ENCODE data around the gene OAS3.
"Not testable (repeated sequence)": the region's sequence is repeated elsewhere in the genome, so short reads cannot be mapped to it uniquely, and the experiment has no call there.

OAS3 gene, protein sequence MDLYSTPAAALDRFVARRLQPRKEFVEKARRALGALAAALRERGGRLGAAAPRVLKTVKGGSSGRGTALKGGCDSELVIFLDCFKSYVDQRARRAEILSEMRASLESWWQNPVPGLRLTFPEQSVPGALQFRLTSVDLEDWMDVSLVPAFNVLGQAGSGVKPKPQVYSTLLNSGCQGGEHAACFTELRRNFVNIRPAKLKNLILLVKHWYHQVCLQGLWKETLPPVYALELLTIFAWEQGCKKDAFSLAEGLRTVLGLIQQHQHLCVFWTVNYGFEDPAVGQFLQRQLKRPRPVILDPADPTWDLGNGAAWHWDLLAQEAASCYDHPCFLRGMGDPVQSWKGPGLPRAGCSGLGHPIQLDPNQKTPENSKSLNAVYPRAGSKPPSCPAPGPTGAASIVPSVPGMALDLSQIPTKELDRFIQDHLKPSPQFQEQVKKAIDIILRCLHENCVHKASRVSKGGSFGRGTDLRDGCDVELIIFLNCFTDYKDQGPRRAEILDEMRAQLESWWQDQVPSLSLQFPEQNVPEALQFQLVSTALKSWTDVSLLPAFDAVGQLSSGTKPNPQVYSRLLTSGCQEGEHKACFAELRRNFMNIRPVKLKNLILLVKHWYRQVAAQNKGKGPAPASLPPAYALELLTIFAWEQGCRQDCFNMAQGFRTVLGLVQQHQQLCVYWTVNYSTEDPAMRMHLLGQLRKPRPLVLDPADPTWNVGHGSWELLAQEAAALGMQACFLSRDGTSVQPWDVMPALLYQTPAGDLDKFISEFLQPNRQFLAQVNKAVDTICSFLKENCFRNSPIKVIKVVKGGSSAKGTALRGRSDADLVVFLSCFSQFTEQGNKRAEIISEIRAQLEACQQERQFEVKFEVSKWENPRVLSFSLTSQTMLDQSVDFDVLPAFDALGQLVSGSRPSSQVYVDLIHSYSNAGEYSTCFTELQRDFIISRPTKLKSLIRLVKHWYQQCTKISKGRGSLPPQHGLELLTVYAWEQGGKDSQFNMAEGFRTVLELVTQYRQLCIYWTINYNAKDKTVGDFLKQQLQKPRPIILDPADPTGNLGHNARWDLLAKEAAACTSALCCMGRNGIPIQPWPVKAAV

DNA sequence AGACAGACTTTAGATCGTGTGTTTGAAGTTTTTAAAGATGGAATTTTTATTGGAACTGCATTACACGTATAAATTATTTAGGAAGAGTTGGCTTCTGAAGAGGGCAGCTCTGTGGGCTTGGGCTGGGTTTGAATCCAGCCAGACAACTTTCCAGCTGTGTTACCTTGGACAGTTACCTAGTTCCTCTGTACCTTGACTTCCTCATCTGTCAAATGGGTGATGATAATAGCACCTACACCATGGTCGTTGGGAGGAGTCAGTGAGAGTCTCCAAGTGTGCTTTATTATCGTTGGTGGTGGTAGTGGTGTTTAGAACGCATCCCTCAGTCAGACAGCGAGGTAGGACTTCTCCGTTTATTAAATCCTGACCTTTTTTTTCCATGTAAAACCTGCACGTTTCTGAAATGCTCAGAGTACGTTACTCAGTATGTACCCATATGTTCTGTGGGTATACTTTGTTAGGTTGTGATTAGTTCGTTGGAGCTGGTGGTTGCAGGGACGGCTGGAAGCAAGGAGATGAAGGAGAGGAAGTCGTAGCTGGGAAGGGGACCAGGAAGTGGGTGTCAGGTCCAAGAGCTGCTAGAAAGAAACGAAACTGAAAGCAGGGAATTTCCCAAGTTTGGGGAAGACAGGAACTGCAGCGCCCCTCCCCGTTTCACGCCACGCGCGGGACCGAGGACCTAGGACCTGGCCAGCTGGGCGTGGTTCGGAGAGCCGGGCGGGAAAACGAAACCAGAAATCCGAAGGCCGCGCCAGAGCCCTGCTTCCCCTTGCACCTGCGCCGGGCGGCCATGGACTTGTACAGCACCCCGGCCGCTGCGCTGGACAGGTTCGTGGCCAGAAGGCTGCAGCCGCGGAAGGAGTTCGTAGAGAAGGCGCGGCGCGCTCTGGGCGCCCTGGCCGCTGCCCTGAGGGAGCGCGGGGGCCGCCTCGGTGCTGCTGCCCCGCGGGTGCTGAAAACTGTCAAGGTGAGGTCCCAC, at the start of gene OAS3:
Gene OAS3, plus strand, starts transcription at position 734 of the 979 bp plus-strand sequence. Its CDS starts 57 bp downstream, at position 791.
- peak; percentile 47 to 56 for DNase-seq (ENCODE audit: low read depth in 2 of 2)

DNA sequence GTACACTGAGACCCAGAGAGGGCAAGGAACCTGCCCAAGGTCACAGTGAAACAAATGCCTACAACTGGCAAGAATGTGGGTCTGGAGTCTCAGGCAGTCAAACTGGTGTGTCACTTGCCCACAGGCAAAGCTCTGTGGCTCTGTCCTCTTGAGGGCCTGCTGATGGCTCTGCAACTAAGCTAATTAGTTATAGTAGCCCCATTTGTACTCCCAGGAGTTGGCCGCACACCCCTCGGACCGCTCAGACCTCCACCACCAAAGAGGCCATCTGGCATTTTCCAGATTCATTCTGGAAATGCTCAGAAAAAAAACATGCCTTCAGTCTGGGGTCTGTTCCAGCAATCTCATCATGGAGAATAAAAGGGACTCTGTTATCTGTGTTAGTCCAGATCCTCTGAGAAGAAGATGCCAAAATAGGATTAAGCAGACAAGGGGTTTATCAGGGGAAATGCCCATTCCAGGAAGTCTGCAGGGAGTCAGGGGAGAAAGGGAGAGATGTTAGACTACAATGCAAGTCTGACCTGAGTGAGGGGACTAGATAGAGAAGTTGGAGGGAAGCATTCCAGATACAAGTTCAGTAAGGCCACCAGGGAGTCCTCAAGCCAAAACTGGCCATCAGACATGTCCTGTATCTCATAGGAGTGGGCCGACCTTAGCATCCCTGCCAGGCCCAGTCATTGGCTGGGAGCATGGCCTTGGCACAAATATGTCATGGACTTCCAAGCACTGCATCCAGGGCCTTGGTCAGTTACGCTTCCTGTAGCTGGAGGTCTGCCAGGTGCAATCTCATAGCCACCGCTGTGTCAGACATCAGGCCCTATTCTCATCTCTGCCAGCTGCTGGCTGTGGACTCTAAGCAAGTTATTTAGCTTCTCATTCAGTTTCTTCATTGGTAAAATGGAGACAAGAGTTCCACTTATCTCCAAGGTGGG, 46.9 kb upstream of the OAS3 start:
- DNase-seq (ENCODE audit: low read depth in 2 of 2): no peak

DNA sequence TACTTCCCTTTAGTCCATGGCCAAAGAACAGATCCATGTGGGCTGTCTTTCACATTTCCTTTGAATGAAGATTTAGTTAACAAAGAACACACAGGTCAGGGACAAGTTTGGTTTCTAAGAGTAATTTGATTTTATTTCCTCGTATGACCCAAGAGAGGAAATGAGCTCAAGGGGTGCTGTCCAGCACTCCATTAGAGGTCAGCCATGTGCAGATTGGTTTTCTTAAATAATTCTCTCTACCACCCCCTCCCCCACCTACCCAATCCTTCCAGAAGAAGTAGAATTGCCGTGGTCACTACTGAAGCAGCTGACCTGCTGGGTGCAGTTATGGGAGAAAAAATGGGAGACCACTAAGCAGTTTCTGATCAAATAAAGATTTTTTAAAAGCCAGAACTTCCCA, 45.4 kb upstream of the OAS3 start:
- no peak for DNase-seq (ENCODE audit: low read depth in 2 of 2)

DNA sequence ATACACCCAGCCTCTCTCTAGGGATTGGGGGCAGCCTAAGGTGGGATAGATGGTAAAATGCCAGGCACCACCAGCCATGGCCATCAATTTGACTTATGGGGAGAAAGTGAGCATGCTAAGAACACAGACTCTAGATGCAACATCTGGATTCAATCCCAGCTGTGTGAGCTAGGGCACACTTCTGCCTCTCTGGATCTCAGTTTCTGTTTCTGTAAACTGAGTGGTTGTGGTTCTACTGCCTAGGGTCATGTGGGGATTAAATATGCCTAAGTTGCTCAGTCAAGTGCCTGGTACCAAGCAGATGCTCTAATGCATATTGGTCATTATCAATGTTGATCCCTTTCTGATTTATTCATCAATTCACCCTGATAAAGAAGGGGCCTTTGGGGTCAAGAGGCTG, 44.1 kb upstream of the OAS3 start:
- DNase-seq (ENCODE audit: low read depth in 2 of 2): no peak

DNA sequence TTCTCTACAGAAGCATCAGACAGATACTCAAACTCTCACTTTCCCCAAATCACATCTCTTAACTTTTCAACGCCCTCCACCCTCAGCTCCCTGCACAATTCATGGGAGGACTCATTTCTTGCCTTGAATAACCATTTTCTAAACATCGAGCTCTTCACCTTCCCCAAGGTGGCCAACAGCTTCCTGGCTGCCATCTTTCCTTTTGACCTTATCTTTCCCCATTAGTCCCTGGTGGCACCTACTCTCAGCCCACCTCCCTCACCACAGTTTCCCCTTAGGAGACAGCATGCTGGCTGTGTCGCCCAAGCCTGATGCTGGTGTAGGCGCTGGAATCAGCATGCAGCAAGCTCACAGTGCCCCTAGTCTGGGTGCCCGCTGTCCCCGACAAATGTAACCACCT, 39.9 kb upstream of the OAS3 start:
- no peak for DNase-seq (ENCODE audit: low read depth in 2 of 2)

DNA sequence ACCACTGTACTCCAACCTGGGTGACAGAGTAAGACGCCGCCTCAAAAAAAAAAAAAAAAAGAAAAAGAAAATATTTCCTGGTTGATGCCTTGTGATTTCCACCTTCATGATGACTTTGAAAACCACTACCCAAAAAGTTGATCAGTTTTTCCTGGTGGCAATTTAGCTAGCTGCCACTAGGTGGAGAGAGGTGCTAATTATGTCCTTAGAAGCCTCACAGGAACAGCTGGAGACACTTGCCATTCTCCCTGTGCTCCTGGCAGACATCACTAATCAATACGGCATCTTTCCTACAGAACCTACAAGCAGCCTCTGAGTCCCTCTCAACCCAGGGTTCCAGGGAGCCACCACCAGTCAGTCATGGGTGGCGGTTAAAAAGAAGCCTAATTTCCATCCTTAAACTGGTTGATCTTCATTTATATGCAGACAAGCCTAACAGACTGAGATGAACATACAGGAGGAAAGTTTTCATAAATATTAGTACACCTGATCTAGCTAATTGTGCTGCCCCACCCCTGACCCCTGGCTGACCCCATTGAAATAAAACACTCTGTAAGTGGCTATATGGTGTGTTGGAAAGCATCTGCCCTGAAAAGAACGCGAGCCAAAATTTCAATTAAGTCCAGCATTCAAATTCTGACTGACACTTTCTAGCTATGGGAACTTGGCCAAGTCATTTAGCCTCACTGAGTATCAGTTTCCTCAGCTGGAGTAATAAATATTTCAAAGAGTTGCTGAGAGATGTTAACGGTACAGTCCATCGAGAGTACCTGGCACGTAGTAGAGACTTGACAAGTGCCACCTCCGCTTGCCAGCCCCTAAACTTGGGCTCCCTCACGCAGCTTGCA, 37.8 kb upstream of the OAS3 start:
- DNase-seq (ENCODE audit: low read depth in 2 of 2): peak in 1 of 2 donors; percentile 23

DNA sequence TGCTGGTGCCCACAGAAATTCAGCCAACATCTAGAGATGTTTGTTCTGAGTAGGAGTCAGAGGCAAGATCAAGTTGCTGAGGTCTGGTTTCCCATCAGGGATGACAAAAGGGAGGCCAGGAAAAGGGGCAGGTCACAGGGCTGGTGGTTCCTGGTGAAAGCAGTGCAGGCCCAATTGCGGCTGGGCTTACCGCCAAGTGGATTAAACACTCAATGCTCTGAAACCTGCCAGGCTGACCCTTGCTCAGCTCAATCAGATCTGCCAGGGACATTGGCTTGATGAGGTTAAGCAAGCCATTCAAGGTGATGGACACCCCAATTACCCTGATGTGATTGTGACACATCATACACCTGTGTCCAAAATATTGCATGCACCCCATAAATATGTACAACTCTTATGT, 37.0 kb upstream of the OAS3 start:
- no peak for DNase-seq (ENCODE audit: low read depth in 2 of 2)

DNA sequence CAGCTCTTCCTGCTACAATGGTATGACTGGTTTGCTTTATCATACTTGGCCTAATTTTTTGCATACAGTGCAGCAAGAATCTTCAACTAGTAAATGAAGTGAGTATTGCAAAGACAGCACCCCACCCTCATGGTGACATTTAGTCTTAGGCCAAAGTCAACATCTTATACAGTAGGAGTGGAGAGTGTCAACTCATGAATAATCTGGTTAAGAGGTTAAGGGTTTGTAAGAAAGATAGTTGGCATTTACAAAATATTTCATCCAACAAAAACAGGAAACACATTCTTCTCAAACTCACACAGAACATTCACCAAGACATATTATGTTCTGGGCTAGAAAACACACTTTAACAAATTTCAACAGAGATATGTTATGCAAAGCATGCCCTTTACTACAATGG, 33.7 kb upstream of the OAS3 start:
- DNase-seq (ENCODE audit: low read depth in 2 of 2): no peak

DNA sequence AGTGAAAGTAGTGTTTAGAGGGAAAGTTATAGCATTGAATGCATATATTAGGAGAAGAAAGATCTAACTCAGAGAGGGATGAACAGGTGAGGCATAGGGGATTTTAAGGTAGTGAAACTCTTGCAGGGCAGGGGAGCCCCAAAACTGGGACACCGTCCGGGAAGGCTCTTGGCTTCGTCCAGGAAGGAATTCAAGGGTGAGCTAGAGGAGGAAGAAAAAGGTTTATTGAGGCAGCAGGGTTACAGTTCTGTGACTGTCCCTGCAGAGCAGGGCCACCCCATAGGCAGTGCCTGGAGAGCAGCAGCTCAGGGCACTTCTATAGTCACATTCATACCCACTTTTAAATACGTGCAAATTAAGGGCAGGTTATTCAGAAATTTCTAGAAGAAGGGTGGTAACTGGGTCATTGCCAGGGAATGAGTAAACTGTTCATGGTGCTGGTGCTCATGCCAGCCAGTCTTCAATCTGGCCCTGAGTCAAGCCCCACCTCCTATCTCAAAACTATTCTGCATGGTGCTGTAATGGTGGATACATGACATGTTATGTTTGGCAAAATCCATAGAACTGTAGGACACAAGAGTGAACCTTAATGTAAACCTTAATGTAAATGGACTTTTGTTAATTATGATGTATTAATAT, 32.7 kb upstream of the OAS3 start:
- DNase-seq (ENCODE audit: low read depth in 2 of 2): no peak

DNA sequence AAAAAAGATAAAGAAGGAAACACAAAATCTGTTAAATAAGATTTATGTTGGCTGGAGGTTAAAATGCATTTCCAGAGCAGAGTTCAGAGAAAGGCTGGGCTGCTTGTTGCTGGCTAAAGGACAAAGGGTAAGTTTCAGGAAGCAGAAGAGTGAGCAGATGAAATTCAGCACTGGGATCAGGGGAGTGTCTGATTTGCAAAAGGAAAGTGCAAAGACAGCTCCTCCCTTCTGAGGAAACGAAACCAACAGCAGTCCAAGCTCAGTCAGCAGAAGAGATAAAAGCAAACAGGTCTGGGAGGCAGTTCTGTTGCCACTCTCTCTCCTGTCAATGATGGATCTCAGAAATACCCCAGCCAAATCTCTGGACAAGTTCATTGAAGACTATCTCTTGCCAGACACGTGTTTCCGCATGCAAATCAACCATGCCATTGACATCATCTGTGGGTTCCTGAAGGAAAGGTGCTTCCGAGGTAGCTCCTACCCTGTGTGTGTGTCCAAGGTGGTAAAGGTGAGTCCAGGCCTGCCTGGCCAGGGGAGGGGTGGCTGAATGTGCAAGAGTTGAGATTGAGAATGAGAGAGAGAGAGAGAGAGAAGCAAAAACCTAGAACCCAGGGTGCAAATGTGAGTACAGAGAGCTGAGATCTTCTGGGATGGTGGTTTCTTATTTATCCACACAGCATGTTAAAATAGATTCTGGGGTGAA, 31.4 kb upstream of the OAS3 start, which contains the start of gene OAS1:
Gene OAS1, plus strand, starts transcription at position 251 of the 703 bp plus-strand sequence. Its CDS starts 78 bp downstream, at position 329.
- peak in 1 of 2 donors; percentile 17 for DNase-seq (ENCODE audit: low read depth in 2 of 2)

DNA sequence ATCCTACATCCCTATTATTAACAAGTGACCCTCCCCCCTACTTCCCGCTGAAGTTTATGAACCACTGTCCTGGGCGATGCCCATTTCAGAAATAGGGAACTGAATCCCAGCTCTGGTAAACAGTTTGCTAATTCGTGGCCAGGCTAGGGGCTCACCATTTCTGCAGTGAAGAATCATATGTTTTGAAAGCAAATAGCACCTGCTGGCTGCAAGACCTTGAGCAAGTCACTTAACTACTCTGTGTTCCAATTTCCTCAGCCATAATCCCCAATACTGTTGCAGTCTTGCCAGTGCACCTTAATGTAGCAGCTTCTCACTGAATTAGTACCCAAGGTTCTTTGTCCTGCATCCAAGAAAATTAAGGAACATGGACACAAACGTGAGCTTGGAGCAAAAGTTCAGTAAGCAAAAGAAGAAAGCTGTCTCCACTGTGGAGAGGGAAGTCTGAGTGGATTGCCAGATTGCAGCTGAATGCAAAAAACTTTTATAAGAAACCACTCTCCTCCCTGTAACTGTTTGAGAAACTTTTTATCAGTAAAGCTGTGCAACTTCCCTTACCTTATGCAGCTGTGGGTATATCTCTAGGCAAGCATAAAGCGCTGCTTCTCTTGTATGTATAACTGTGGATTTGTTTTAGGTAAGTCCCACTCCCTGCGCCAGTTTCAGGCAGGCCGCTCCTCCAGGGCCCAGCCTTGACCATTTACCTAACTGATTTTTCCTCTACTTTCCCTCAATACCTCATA, 30.7 kb upstream of the OAS3 start:
- DNase-seq (ENCODE audit: low read depth in 2 of 2): no peak

DNA sequence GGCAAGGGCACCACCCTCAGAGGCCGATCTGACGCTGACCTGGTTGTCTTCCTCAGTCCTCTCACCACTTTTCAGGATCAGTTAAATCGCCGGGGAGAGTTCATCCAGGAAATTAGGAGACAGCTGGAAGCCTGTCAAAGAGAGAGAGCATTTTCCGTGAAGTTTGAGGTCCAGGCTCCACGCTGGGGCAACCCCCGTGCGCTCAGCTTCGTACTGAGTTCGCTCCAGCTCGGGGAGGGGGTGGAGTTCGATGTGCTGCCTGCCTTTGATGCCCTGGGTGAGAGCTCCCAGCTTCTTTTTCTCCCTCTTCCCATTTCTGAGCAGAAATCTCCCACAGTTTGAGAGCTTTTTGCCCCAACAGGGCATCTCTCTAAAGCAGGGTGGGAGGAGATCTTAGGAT, 29.7 kb upstream of the OAS3 start:
- no peak for DNase-seq (ENCODE audit: low read depth in 2 of 2)

DNA sequence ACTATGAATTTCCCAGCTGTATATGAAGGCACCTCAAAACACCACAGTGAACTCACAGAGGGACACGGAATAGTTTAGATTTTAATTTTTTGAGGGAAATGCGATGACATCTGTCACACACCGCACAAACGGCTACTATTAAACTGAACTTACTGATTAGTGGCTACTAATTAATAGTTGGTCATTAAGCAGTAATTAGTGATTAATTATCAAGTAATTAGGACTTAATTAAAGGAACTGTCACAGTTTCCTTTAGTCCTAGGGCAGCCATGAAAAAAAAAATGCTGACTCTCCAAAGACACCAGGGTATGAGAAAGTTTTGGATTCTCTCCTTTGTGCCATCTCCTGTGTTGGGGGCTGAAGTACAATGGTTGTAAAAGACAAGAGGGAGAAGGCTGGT, 28.6 kb upstream of the OAS3 start:
- DNase-seq (ENCODE audit: low read depth in 2 of 2): no peak

DNA sequence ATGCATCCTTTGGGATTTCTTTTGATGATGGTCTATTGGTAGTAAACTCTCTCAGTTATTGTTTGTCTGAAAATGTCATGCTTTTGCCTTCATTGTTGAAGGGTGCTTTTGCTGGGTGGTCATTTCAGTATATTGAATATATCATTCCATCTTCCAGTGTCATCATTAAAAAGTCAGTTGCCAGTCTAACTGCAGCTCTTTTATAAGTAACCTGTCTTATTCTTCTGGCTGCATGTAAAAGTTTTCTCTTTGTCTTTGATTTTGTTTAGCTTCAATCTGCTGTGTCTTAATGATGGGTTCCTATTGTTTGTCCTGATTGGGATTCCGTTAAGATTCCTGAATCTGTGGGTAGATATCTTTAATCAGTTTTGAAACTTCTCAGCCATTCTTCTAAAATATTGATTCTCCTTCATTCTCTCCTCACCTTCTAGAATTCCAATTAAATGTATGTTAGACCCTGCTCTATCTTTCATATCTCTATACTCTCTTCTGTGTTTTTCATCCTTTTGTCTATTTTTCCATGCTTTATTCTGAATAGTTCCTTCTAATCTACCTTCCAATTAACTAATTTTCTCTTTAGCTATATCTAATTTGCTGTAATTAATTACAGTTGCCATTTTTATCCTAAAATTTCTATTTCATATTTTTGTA, 25.1 kb upstream of the OAS3 start:
- DNase-seq (ENCODE audit: low read depth in 2 of 2): no peak

DNA sequence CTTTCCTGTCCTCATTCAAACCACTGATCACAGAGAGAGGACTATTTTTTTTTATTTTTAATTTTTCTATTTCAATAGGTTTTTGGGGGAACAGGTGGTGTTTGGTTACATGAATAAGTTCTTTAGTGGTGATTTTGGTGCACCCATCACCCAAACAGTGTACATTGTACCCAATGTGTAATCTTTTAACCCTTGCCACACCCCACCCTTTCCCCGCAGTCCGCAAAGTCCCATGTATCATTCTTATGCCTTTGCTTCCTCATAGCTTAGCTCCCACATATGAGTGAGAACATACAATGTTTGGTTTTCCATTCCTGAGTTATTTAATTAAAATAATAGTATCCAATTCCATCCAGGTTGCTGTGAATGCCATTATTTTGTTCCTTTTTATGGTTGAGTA, 24.4 kb upstream of the OAS3 start:
- not testable (repeated sequence) for DNase-seq (ENCODE audit: low read depth in 2 of 2)

DNA sequence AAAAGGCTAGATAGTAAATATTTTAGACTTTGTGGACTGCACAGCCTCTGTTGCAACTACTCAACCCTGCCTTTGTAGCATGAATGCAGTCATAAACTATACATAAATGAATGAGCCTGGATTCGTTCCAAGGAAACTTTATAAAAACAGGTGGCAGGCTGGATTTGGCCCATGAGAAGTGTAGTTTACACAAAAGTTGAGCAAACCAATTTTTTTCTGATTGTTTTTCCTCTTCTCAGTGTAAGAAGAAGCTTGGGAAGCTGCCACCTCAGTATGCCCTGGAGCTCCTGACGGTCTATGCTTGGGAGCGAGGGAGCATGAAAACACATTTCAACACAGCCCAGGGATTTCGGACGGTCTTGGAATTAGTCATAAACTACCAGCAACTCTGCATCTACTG, 22.0 kb upstream of the OAS3 start:
- DNase-seq (ENCODE audit: low read depth in 2 of 2): no peak

DNA sequence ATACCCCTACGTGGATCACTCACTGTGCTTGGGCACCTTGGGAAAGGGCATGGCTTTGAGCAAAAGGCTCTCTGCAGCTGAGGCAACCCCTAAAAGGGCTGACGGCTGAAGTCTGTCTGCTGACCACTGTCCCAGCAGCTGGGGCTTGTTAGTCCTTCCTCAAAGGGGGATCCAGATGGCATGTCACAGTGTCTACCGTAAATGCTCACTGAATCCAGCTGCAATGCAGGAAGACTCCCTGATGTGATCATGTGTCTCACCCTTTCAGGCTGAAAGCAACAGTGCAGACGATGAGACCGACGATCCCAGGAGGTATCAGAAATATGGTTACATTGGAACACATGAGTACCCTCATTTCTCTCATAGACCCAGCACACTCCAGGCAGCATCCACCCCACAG, 19.2 kb upstream of the OAS3 start:
- DNase-seq (ENCODE audit: low read depth in 2 of 2): no peak
